GM18861 (cell line): ENCODE data around the gene PSME3.

ENCODE experiments used
- ATAC-seq: cut with Tn5 transposase; IDR thresholded peaks from one replicate; pipeline ENCODE4 v1.9.1; 2021; ENCODE audit not compliant: unreplicated experiment

Gene PSME3

GRCh38 chr17:42814633-42815399, 18.4 kb upstream of the PSME3 start:
- no peak for ATAC-seq

- ATAC-seq = no peak
These were observed 15.3 kb upstream of the PSME3 start for GRCh38 chr17:42817866-42818265.

GRCh38 chr17:42818379-42818778, 14.8 kb upstream of the PSME3 start:
- no peak for ATAC-seq

GRCh38 chr17:42819939-42820535, 13.2 kb upstream of the PSME3 start:
- no peak for ATAC-seq

GRCh38 chr17:42821176-42821575, 12.0 kb upstream of the PSME3 start:
- ATAC-seq = no peak

- no peak for ATAC-seq
These were observed 5.7 kb upstream of the PSME3 start for GRCh38 chr17:42827472-42827871.

- ATAC-seq = no peak
These were observed 2.2 kb upstream of the PSME3 start for GRCh38 chr17:42830971-42831370.

GRCh38 chr17:42832213-42832933, 824 bp upstream of the PSME3 start:
- ATAC-seq = no peak

GRCh38 chr17:42833767-42834422, 698 bp downstream of the PSME3 start:
- no peak for ATAC-seq

- no peak for ATAC-seq
These were observed 2.5 kb downstream of the PSME3 start for GRCh38 chr17:42835732-42836131.

- no peak for ATAC-seq
These were observed 8.9 kb downstream of the PSME3 start for GRCh38 chr17:42841975-42842685.

GRCh38 chr17:42843358-42843934, 10.2 kb downstream of the PSME3 start:
- no peak for ATAC-seq

- no peak for ATAC-seq
These were observed 11.1 kb downstream of the PSME3 start, which contains the start of gene AOC2 for GRCh38 chr17:42844271-42844670. Gene AOC2, plus strand, starts transcription at chr17:42844580. Its CDS starts 47 bp downstream, at chr17:42844627.

- ATAC-seq = no peak
These were observed 11.8 kb downstream of the PSME3 start for GRCh38 chr17:42844761-42845555.

GRCh38 chr17:42845556-42845917, 12.3 kb downstream of the PSME3 start:
- ATAC-seq = no peak

GRCh38 chr17:42845918-42846593, 12.9 kb downstream of the PSME3 start:
- ATAC-seq = no peak

- ATAC-seq = no peak
These were observed 13.5 kb downstream of the PSME3 start for GRCh38 chr17:42846594-42847280.

GRCh38 chr17:42848093-42848492, 14.9 kb downstream of the PSME3 start:
- ATAC-seq = no peak

GRCh38 chr17:42849031-42849430, 15.8 kb downstream of the PSME3 start:
- ATAC-seq = no peak
